GM23338 (cell line): ENCODE measurements around the gene RNF32. TPM values are rescaled to one million over a fixed set of nuclear protein-coding genes. Genes with fewer than 3 reads are reported as not detected.

Source experiments
- ATAC-seq: fragments of 200-7000 bp; cut with Tn5 transposase; 3 replicates; pipeline ENCODE4 v1.9.1; 2020
- DNase-seq: peaks from one replicate; pipeline ENCODE4 v3.0.0-alpha.2; 2015; ENCODE audit warnings: low spot score
- H2AFZ ChIP-seq: fragments of 200-600 bp; sonication (generic); 2 replicates; pipeline ENCODE4 v1.8.0; 2016; ENCODE audit warnings: antibody characterized with exemption, mild to moderate bottlenecking, moderate library complexity
- H3F3A ChIP-seq: fragments of 200-600 bp; sonication (generic); replicated peaks from 2 replicates; pipeline ENCODE4 v1.8.0; 2017; ENCODE audit warnings: antibody characterized with exemption, mixed run types, low read depth
- H3K27ac ChIP-seq: fragments of 200-600 bp; sonication (generic); 2 replicates; pipeline ENCODE4 v1.6.1; 2016; ENCODE audit warnings: low read depth
- H3K27me3 ChIP-seq: fragments of 200-600 bp; sonication (generic); 2 replicates; pipeline ENCODE4 v1.8.0; 2016; ENCODE audit warnings: mild to moderate bottlenecking, mixed run types, moderate library complexity; ENCODE audit not compliant: insufficient read depth
- H3K36me3 ChIP-seq: fragments of 200-600 bp; sonication (generic); 2 replicates; pipeline ENCODE4 v1.8.0; 2016; ENCODE audit warnings: mild to moderate bottlenecking; ENCODE audit not compliant: insufficient read depth
- H3K4me1 ChIP-seq: fragments of 200-600 bp; sonication (generic); 2 replicates; pipeline ENCODE4 v1.8.0; 2016; ENCODE audit warnings: mild to moderate bottlenecking, moderate library complexity; ENCODE audit not compliant: insufficient read depth
- H3K4me2 ChIP-seq: fragments of 200-600 bp; sonication (generic); 2 replicates; pipeline ENCODE4 v1.7.1; 2017; ENCODE audit warnings: mixed run types
- H3K4me3 ChIP-seq: fragments of 200-600 bp; sonication (generic); 2 replicates; pipeline ENCODE4 v1.6.1; 2016; ENCODE audit warnings: mixed run types
- H3K79me2 ChIP-seq: fragments of 200-600 bp; sonication (generic); replicated peaks from 2 replicates; pipeline ENCODE4 v1.8.0; 2017; ENCODE audit warnings: mild to moderate bottlenecking; ENCODE audit not compliant: insufficient read depth
- H3K9me2 ChIP-seq: fragments of 200-600 bp; sonication (generic); 2 replicates; pipeline ENCODE4 v1.8.0; 2017; ENCODE audit not compliant: insufficient read depth
- H4K20me1 ChIP-seq: fragments of 200-600 bp; sonication (generic); replicated peaks from 2 replicates; pipeline ENCODE4 v1.8.0; 2017; ENCODE audit warnings: mild to moderate bottlenecking; ENCODE audit not compliant: insufficient read depth
- H3K27ac Mint-ChIP-seq: 2 replicates; pipeline ENCODE4 v1.8.0; 2020; ENCODE audit warnings: inconsistent platforms, mild to moderate bottlenecking, moderate library complexity, mixed read lengths
- H3K27me3 Mint-ChIP-seq: 3 replicates; pipeline ENCODE4 v1.8.0; 2022; ENCODE audit warnings: low read depth, mild to moderate bottlenecking, moderate library complexity, mixed read lengths, inconsistent platforms; ENCODE audit not compliant: insufficient read depth, poor library complexity
- H3K36me3 Mint-ChIP-seq: 3 replicates; pipeline ENCODE4 v1.8.0; 2021; ENCODE audit warnings: low read depth, mild to moderate bottlenecking, inconsistent platforms, moderate library complexity, mixed read lengths
- H3K4me1 Mint-ChIP-seq: 3 replicates; pipeline ENCODE4 v1.8.0; 2020; ENCODE audit warnings: mild to moderate bottlenecking, inconsistent platforms, mixed read lengths
- H3K4me3 Mint-ChIP-seq: 3 replicates; pipeline ENCODE4 v1.8.0; 2021; ENCODE audit warnings: moderate library complexity, mild to moderate bottlenecking, inconsistent platforms, mixed read lengths
- H3K9me3 Mint-ChIP-seq: 3 replicates; pipeline ENCODE4 v1.8.0; 2020; ENCODE audit warnings: moderate library complexity, mild to moderate bottlenecking, inconsistent platforms, mixed read lengths
- CREB1 ChIP-seq: fragments of 250-450 bp; sonication (Bioruptor Pico); IDR thresholded peaks from 2 replicates; pipeline ENCODE4 v1.5.0; 2020; ENCODE audit warnings: low read depth, mild to moderate bottlenecking, moderate library complexity
- ETS1 ChIP-seq: IDR thresholded peaks from 2 replicates; pipeline ENCODE4 v1.6.1; 2016; ENCODE audit warnings: antibody characterized with exemption
- EZH2 ChIP-seq: fragments of 200-600 bp; sonication (generic); IDR thresholded peaks from one replicate; pipeline ENCODE4 v1.8.0; 2017; ENCODE audit warnings: antibody characterized with exemption, mild to moderate bottlenecking, low read depth; ENCODE audit not compliant: unreplicated experiment
- EZH2phosphoT487 ChIP-seq: fragments of 200-600 bp; sonication (generic); IDR thresholded peaks from one replicate; pipeline ENCODE4 v1.8.1; 2018; ENCODE audit warnings: antibody characterized with exemption; ENCODE audit not compliant: unreplicated experiment
- JUNB ChIP-seq: IDR thresholded peaks from one replicate; pipeline ENCODE4 v1.6.1; 2016; ENCODE audit warnings: antibody characterized with exemption; ENCODE audit not compliant: unreplicated experiment
- NANOG ChIP-seq: IDR thresholded peaks from 2 replicates; pipeline ENCODE4 v1.6.1; 2016; ENCODE audit warnings: antibody characterized with exemption, borderline replicate concordance
- POLR2AphosphoS5 ChIP-seq: IDR thresholded peaks from 2 replicates; pipeline ENCODE4 v1.6.1; 2016; ENCODE audit warnings: antibody characterized with exemption, low read depth
- REST ChIP-seq: IDR thresholded peaks from one replicate; pipeline ENCODE4 v1.6.1; 2018; ENCODE audit warnings: antibody characterized with exemption; ENCODE audit not compliant: unreplicated experiment
- STAT1 ChIP-seq: IDR thresholded peaks from one replicate; pipeline ENCODE4 v1.6.1; 2016; ENCODE audit warnings: antibody characterized with exemption; ENCODE audit not compliant: unreplicated experiment
- ZNF114 ChIP-seq: fragments of 250-450 bp; sonication (Bioruptor Pico); IDR thresholded peaks from 2 replicates; pipeline ENCODE4 v1.5.0; 2020; ENCODE audit warnings: mild to moderate bottlenecking, moderate library complexity
- ZNF331 ChIP-seq: fragments of 250-450 bp; sonication (Bioruptor Pico); IDR thresholded peaks from 2 replicates; pipeline ENCODE4 v1.5.0; 2020; ENCODE audit warnings: low read depth, mild to moderate bottlenecking, moderate library complexity
- ZNF462 ChIP-seq: fragments of 250-450 bp; sonication (Bioruptor Pico); IDR thresholded peaks from 2 replicates; pipeline ENCODE4 v1.5.0; 2020; ENCODE audit warnings: mild to moderate bottlenecking, moderate library complexity
- polyA plus RNA-seq: library from polyadenylated mRNA; unstranded; fragments of >200 nt; fragmentation: Nextera tagmentation; extraction: Ambion mirVana; gene quantifications from 2 replicates; pipeline ENCODE4 v1.2.1, GENCODE V29; 2016
- total RNA-seq: library from RNA; depleted of rRNA; stranded (reverse); fragments of >200 nt; shearing (Covaris generic); gene quantifications from 2 replicates; pipeline ENCODE4 v1.2.3, GENCODE V29; 2014
- TF ChIP-seq, protein P1 (sequence below), 2 experiments: fragments of 200-600 bp in 1 of 2; sonication (generic) in 1 of 2; conservative IDR thresholded peaks; 2 replicates each; pipeline versions ENCODE4 v1.5.1 to v1.6.1; 2016 to 2017; ENCODE audit warnings: antibody characterized with exemption in 2 of 2, low read depth in 2 of 2, mild to moderate bottlenecking in 2 of 2, moderate library complexity in 1 of 2

RNF32 gene
- total and polyA plus RNA-seq, 2 experiments from 2014 or later, result 0.56 to 2.0 TPM

DNA sequence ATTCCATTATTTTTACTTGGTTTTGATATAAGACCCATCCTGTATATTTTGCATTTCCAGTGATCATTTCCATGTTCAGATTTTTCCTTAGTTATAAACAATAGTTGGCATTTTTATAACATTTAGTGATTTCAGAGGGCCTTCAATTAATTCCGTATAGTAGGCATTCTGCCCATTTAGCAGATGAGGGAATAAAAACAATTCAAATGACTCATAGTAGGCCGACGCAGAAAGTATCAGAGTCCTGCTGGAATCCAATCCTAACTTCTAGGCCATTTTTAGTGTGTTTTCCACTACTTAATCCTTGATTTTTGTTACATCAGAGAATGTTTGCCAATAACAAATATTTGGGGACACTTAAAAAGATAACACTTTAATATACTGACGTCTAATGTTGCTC, 15.4 kb downstream of the RNF32 start:
- Mint-ChIP-seq H3K36me3 (no peaks in the 10 kb centered on the region; the same call in 2 of the 3 replicates), H3K9me3 (peaks cover 2% of the 10 kb centered on the region; the same call in 2 of the 3 replicates), H3K27ac (no peak overlapping the region), H3K4me3 (no peak overlapping the region), H3K27me3 (peaks cover 6% of the 10 kb centered on the region), H3K4me1 (peaks cover 12% of the 10 kb centered on the region; the same call in 2 of the 3 replicates)
- no peaks in the 10 kb centered on the region for H3K9me2 ChIP-seq
- H3K79me2 ChIP-seq, result no peaks in the 10 kb centered on the region
- no peak for DNase-seq
- no peak overlapping the region for H3K27ac ChIP-seq
- no peaks in the 10 kb centered on the region for H3K4me1 ChIP-seq
- no peaks in the 10 kb centered on the region for H3F3A ChIP-seq
- H3K27me3 ChIP-seq, result no peaks in the 10 kb centered on the region
- ATAC-seq, result no peak
- no peak overlapping the region for H2AFZ ChIP-seq
- TF ChIP-seq NANOG (no peak), JUNB (no peak), ETS1 (no peak), REST (no peak), ZNF462 (no peak), EZH2 (no peak), ZNF331 (CRISPR knock-in tag) (no peak), ZNF114 (CRISPR knock-in tag) (no peak), POLR2AphosphoS5 (no peak), STAT1 (no peak), CREB1 (CRISPR knock-in tag) (no peak), EZH2phosphoT487 (no peak)
- TF ChIP-seq, protein P1, sequence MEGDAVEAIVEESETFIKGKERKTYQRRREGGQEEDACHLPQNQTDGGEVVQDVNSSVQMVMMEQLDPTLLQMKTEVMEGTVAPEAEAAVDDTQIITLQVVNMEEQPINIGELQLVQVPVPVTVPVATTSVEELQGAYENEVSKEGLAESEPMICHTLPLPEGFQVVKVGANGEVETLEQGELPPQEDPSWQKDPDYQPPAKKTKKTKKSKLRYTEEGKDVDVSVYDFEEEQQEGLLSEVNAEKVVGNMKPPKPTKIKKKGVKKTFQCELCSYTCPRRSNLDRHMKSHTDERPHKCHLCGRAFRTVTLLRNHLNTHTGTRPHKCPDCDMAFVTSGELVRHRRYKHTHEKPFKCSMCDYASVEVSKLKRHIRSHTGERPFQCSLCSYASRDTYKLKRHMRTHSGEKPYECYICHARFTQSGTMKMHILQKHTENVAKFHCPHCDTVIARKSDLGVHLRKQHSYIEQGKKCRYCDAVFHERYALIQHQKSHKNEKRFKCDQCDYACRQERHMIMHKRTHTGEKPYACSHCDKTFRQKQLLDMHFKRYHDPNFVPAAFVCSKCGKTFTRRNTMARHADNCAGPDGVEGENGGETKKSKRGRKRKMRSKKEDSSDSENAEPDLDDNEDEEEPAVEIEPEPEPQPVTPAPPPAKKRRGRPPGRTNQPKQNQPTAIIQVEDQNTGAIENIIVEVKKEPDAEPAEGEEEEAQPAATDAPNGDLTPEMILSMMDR (conservative IDR thresholded peaks at IDR 0.05; ENCODE audit: low read depth in 2 of 2), result no peak
- H3K4me3 ChIP-seq, result no peak overlapping the region
- H3K4me2 ChIP-seq, result no peak overlapping the region
- H4K20me1 ChIP-seq, result no peaks in the 10 kb centered on the region
- no peaks in the 10 kb centered on the region for H3K36me3 ChIP-seq
